MG63 (cell line): ENCODE results near the gene KAZALD1. TPM values are rescaled to one million over a fixed set of nuclear protein-coding genes. Genes with fewer than 3 reads are reported as not detected.
"Not testable (repeated sequence)": the region's sequence is repeated elsewhere in the genome, so short reads cannot be mapped to it uniquely, and the experiment has no call there.

Experiments used
- DNase-seq: peaks from one replicate; pipeline ENCODE4 v3.0.0-alpha.2; 2020
- H3K27me3 ChIP-seq: fragments of 250-450 bp; sonication (Bioruptor Pico); 2 replicates; pipeline ENCODE4 v1.5.1; 2020; ENCODE audit warnings: mild to moderate bottlenecking, moderate library complexity
- H3K36me3 ChIP-seq: fragments of 250-450 bp; sonication (Bioruptor Pico); 2 replicates; pipeline ENCODE4 v1.5.1; 2020; ENCODE audit warnings: mild to moderate bottlenecking, moderate library complexity
- H3K4me3 ChIP-seq: fragments of 250-450 bp; sonication (Bioruptor Pico); 2 replicates; pipeline ENCODE4 v1.5.1; 2020; ENCODE audit warnings: mild to moderate bottlenecking, moderate library complexity
- H3K9me3 ChIP-seq: fragments of 250-450 bp; sonication (Bioruptor Pico); 2 replicates; pipeline ENCODE4 v1.5.1; 2020; ENCODE audit warnings: mild to moderate bottlenecking, moderate library complexity
- total RNA-seq: library from RNA; depleted of rRNA; stranded (reverse); fragments of >200 nt; shearing (Covaris generic); gene quantifications from 2 replicates; pipeline ENCODE4 v1.2.3, GENCODE V29; 2014; ENCODE audit warnings: low replicate concordance

The KAZALD1 gene
- total RNA-seq, 1 experiment from 2014 or later: 54.4 TPM

DNA sequence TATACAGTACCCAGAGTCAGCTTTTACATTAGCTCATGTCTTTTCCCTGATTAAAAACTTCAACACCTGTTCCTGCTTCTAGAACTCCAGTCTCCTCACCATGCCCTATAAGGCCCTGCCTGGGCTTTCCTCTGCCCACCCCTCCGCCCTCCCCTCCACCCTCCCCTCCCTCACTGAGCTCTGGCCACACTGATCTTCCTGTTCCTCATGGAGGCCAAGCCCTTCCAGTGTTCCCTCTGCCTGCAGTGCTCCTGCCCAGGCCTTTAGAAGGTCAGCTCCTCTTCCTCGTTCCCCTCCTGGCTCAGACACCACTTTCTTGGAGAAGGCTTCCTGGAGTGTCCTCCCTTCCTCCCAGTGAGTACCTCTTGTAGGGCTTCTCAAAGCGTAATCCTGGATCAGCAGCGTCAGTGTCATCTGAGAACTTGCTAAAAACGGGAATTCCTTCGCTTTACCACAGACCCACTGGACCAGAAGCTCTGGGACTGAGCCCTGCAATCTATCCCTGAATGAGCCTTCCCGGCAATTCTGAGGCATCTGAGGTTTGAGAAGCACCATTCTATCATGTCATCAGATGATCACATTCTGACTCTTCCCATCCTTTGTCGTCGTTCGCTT is 34.6 kb upstream of the KAZALD1 start:
- DNase-seq: no peak
- Histone ChIP-seq H3K27me3 (no peaks in the 10 kb centered on the region), H3K4me3 (no peak overlapping the region), H3K9me3 (no peaks in the 10 kb centered on the region), H3K36me3 (no peaks in the 10 kb centered on the region)

DNA sequence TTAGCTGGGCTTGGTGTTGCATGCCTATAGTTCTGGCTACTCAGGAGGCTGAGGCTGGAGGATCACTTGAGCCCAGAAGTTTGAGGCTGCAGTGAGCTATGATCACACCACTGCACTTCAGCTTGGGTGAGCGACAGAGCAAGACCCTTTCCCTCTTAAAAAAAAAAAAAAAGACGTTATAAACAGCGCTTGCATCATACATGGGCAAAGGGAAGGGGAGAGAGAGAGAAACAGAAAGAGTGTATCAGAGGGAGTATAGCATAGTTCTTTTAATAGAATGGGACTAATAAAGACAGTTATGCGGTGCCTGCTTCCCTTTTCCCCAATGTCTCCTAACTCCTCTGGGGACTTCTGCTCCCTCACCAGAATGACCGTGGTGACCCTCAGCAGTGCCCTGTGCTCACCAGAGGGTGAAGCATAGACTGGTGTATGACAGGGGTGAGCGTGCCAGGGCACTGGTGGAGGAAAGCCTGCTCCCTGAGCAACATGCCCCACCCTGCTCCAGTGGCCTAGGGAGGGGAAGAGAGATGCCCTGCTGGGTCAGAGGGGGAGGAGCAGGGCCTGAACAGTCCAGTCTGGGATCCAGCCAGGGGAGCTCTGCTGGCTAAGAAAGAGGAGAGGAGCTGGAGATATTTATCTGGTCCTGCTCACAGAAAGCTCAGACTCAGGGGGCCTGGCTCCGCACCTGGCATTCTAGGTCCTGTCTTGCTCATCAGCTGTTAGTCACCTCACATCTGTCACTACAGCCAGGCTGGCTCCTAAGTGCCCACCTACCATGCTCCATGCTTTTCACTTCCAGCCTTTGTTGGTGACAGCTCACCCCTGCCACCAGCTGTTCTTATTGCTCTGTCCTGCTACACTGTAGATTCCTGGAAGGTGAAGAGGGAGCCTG is 33.1 kb upstream of the KAZALD1 start:
- Histone ChIP-seq H3K36me3 (0 out of 2 replicates have a peak, but pooled peaks cover 2% of the 10 kb centered on the region), H3K4me3 (no peak overlapping the region), H3K27me3 (no peaks in the 10 kb centered on the region), H3K9me3 (no peaks in the 10 kb centered on the region)
- peak; percentile 75 for DNase-seq

DNA sequence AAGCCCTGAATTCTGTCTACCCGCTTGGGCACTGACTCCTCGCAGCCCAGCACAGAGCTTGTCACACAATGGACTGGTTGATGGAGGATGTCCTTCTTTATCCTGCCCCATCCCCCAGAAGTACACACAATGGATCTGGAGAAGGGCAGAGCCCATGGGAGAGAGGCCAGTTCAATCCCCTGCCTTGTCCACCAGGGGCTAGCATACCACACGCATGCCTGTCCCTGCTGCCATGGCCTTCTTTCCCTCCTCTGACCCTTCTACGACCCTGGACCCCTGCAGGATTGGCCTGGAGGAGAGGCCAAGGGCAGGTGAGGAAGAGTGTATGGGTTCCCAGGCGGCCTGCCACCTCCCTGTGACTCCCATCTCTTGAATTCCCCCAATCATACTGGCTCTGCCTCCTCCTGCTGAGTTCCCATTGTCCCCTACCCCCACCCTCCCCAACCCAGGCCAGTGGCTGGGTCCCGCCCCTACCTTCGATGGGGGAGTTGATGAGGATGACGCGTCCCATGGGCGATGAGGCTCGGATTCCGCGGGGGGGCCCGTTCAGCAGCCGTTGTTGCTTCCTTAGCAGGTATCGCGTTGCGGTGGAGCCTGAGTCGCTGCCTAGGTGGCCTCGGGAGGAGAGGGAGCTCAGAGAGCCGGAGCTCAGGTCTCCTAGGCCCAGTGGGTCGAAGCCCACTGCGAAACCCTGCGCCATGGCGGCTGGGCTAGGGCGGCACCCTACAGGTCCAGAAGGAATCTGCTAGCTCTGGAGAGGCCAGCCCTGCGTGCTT is 32.1 kb upstream of the KAZALD1 start:
- Histone ChIP-seq H3K4me3 (no peak overlapping the region), H3K27me3 (no peaks in the 10 kb centered on the region), H3K36me3 (peaks cover 6% of the 10 kb centered on the region), H3K9me3 (no peaks in the 10 kb centered on the region)
- DNase-seq: no peak

- H3K27me3 ChIP-seq: no peaks in the 10 kb centered on the region
- no peaks in the 10 kb centered on the region for H3K9me3 ChIP-seq
- DNase-seq: no peak
- peak overlapping the region; percentile 67 for H3K4me3 ChIP-seq
- peaks cover 12% of the 10 kb centered on the region for H3K36me3 ChIP-seq
Measured at GRCh38 chr10:101030496-101031127, 31.2 kb upstream of the KAZALD1 start.

GRCh38 chr10:101031128-101031795 is 30.5 kb upstream of the KAZALD1 start, which contains the start of the genes PDZD7 and SFXN3:
PDZD7 (minus strand) TSS chr10:101031129; CDS start chr10:101030219, 910 bp downstream.
SFXN3 (plus strand) TSS chr10:101031234; CDS start chr10:101034695, 3,461 bp downstream.
- H3K9me3 ChIP-seq: no peaks in the 10 kb centered on the region
- peaks cover 13% of the 10 kb centered on the region for H3K36me3 ChIP-seq
- H3K27me3 ChIP-seq: no peaks in the 10 kb centered on the region
- H3K4me3 ChIP-seq: peak within 1 kb of the TSS; percentile 67
- DNase-seq: peak; percentile 96

DNA sequence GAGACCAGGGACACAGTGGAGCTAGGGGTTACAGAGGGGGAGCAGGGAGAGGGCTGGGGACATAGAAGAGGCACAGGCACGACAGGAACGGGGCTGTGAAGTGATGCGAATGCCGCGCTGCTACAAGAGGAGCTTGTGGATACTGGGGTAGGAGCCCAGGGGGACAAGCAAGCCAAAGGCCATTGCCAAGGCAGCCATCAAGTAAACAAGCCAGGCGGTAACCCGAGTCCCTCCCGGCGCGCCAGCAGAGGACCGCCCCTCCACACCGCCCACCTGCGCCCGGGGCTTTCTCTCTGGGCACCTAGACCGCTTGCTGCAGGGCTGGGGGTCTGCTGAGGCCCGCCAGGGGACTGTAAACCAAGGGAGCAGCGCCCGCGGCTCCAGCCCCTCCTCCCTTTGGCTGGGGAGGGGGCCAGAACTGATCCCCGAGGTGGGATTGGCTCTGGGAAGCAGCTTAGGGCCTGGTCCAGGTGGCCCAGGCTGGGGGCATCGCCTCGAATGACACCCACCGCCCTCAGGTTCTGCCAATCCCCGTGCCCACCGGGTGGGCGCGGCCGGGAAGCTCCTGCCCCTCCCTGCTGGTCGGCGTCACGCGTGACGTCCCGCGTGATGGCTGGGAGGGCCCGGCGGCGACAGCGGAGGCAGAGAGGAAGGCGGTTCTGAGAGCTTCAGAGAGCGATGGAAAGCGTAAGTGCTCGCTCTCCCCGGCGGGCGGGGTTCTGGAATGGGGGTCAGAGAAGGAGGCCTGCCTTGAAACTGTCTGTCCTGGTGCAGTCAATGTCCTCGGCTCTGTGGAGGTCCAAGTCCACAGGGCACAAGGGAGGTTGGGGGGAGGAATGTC is 29.8 kb upstream of the KAZALD1 start:
- Histone ChIP-seq H3K36me3 (peaks cover 20% of the 10 kb centered on the region), H3K9me3 (no peaks in the 10 kb centered on the region), H3K4me3 (peak overlapping the region; percentile 67), H3K27me3 (no peaks in the 10 kb centered on the region)
- peak; percentile 73 for DNase-seq

DNA sequence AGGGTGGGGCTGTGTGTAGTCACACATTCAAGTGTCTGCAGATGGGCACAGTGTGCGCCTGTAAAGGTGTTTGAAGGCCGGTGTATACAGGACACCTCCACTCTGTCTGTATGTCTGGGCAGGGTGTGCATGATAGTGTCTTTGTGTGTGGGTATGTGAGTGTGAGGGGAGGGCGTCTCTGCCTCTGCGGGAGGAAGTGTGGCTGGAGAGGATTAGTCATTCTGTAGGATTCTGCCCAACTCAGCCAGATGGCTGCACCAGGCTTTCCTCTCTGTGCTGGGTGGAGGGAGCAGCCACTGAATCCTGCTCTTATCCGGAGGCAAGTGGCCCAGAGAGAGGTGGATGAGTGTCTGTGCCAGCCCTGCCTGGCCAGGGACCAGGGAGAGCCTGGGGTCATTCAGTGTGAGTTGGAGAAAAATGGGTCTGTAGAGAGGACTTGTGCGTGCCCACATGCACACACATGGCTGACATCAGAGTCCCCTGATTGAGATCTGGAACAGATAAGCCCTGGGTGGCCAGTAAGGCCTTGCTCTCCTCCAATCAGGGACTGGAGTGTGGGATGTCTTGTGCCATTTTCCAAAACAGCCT is 29.1 kb upstream of the KAZALD1 start:
- H3K27me3 ChIP-seq: no peaks in the 10 kb centered on the region
- peaks cover 27% of the 10 kb centered on the region for H3K36me3 ChIP-seq
- DNase-seq: peak; percentile 91
- H3K9me3 ChIP-seq: no peaks in the 10 kb centered on the region
- peak overlapping the region; percentile 67 for H3K4me3 ChIP-seq

DNA sequence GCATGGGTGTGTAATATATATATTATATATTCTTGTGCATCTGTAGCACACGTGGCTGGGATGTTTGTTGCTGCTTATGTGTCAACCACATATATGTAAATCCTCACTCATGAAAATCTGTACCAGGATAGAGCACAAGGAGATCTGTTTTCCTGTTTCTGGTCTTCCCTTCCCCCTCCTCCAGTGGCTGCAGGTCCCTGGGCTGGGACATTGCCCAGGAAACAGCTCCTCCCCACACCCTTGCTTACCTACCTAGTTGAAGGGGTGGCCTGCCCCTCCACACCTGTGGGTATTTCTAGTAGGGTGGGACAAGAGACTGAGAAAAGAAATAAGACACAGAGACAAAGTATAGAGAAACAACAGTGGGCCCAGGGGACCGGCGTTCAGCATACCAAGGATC is 28.5 kb upstream of the KAZALD1 start:
- H3K36me3 ChIP-seq: peaks cover 33% of the 10 kb centered on the region
- DNase-seq: no peak
- H3K27me3 ChIP-seq: no peaks in the 10 kb centered on the region
- H3K9me3 ChIP-seq: no peaks in the 10 kb centered on the region
- H3K4me3 ChIP-seq: peak overlapping the region; percentile 67

- H3K27me3 ChIP-seq, H3K9me3 ChIP-seq, DNase-seq, H3K4me3 ChIP-seq: not testable (repeated sequence)
- peaks cover 35% of the 10 kb centered on the region for H3K36me3 ChIP-seq
Measured at GRCh38 chr10:101034404-101034803, 27.4 kb upstream of the KAZALD1 start.

DNA sequence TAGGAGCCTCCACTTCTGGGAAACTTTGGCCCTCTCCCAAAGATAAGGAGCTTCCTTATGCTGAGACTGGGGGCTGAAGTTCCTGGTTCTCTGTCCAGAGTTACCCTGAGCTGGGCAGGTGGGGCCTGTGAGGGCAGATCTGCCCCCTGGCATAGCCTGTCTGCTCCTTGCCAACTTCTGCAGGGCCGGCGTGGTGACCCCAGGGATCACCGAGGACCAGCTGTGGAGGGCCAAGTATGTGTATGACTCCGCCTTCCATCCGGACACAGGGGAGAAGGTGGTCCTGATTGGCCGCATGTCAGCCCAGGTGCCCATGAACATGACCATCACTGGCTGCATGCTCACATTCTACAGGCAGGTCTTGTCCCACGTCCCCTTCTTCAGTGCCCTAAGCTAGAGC is 26.5 kb upstream of the KAZALD1 start:
- peaks cover 35% of the 10 kb centered on the region for H3K36me3 ChIP-seq
- H3K4me3 ChIP-seq: no peak overlapping the region
- H3K9me3 ChIP-seq: no peaks in the 10 kb centered on the region
- H3K27me3 ChIP-seq: no peaks in the 10 kb centered on the region
- no peak for DNase-seq

GRCh38 chr10:101035916-101036702 is 25.7 kb upstream of the KAZALD1 start:
- Histone ChIP-seq H3K9me3 (no peaks in the 10 kb centered on the region), H3K36me3 (peaks cover 35% of the 10 kb centered on the region), H3K27me3 (no peaks in the 10 kb centered on the region), H3K4me3 (no peak overlapping the region)
- no peak for DNase-seq

DNA sequence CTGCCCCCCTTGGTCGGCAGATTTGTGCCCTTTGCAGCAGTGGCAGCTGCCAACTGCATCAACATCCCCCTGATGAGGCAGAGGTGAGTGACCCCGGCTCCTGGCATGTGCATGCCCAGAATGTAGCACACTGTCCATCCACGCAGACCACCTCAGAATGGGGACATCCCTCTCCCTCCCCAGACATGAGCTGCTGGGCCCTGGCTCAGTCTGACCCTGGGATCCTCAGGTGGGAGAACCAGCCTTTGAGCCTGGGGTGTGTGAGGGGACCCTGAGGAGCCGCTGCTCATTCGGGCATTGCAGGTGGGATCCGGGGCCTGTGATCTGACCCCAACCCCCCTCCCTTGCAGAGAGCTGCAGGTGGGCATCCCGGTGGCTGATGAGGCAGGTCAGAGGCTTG is 25.1 kb upstream of the KAZALD1 start:
- no peak for DNase-seq
- H3K27me3 ChIP-seq: no peaks in the 10 kb centered on the region
- peaks cover 35% of the 10 kb centered on the region for H3K36me3 ChIP-seq
- H3K4me3 ChIP-seq: no peak overlapping the region
- H3K9me3 ChIP-seq: no peaks in the 10 kb centered on the region

DNA sequence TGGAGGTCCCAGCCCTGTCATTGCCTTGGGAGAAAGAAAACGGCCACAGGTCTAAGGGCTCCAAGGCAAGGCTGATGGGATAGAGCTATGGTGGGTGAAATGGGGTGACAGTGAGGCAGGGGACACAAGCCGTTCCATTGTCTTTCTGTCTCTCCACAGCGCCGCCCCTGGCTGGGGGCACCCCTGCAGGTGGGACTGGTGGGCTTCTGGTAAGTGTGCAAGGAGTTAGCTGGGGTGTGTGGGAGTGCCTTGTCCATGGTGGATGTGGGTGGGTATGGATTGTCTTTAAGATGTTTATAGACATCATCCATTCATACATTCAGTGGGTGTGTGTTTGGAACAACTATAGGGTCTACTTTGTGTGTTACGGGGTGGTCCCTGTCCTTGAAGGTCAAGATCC is 23.3 kb upstream of the KAZALD1 start:
- no peaks in the 10 kb centered on the region for H3K27me3 ChIP-seq
- DNase-seq: no peak
- H3K4me3 ChIP-seq: no peak overlapping the region
- H3K9me3 ChIP-seq: no peaks in the 10 kb centered on the region
- peaks cover 33% of the 10 kb centered on the region for H3K36me3 ChIP-seq

- Histone ChIP-seq H3K4me3 (no peak overlapping the region), H3K36me3 (peaks cover 28% of the 10 kb centered on the region)
- DNase-seq: no peak
Measured at GRCh38 chr10:101040061-101040460, 21.7 kb upstream of the KAZALD1 start.

More at GRCh38 chr10:101040061-101040460, 21.7 kb upstream of the KAZALD1 start:
- Histone ChIP-seq H3K27me3 (no peaks in the 10 kb centered on the region), H3K9me3 (no peaks in the 10 kb centered on the region)
